ENCODE results near the gene ACP4. TPM values are rescaled to one million over a fixed set of nuclear protein-coding genes. Genes with fewer than 3 reads are reported as not detected.
A peak's percentile ranks its signal among the peaks of the same experiment; 100 is the strongest.

Gene ACP4
- total RNA-seq, 1 donor from 2014 or later: not detected

- peaks cover 28% of the 10 kb centered on the region for H3K27me3 ChIP-seq (ENCODE audit: control insufficient read depth, insufficient read depth, low read length)
These were observed 24.7 kb downstream of the ACP4 start for GRCh38 chr19:50814883-50815282.

GRCh38 chr19:50815439-50815838 is 25.2 kb downstream of the ACP4 start:
- Histone ChIP-seq H3K4me3 (ENCODE audit: low read depth, low read length) (no peak overlapping the region), H3K36me3 (ENCODE audit: control insufficient read depth, insufficient read depth, low read length) (no peaks in the 10 kb centered on the region), H3K27me3 (ENCODE audit: control insufficient read depth, insufficient read depth, low read length) (peaks cover 32% of the 10 kb centered on the region)
- DNase-seq (ENCODE audit: low read depth): no peak
- TF ChIP-seq CTCF (IDR thresholded peaks at IDR 0.05; ENCODE audit: insufficient read depth, low read length, poor library complexity, severe bottlenecking): no peak

More at GRCh38 chr19:50814883-50815282, 24.7 kb downstream of the ACP4 start:
- no peak overlapping the region for H3K4me3 ChIP-seq (ENCODE audit: low read depth, low read length)
- no peak for DNase-seq (ENCODE audit: low read depth)
- TF ChIP-seq CTCF (IDR thresholded peaks at IDR 0.05; ENCODE audit: insufficient read depth, low read length, poor library complexity, severe bottlenecking): no peak
- no peaks in the 10 kb centered on the region for H3K36me3 ChIP-seq (ENCODE audit: control insufficient read depth, insufficient read depth, low read length)

- TF ChIP-seq CTCF (IDR thresholded peaks at IDR 0.05; ENCODE audit: insufficient read depth, low read length, poor library complexity, severe bottlenecking): no peak
- Histone ChIP-seq H3K36me3 (ENCODE audit: control insufficient read depth, insufficient read depth, low read length) (no peaks in the 10 kb centered on the region), H3K27me3 (ENCODE audit: control insufficient read depth, insufficient read depth, low read length) (peaks cover 48% of the 10 kb centered on the region), H3K4me3 (ENCODE audit: low read depth, low read length) (peak overlapping the region; percentile 36)
- no peak for DNase-seq (ENCODE audit: low read depth)
These were observed 28.0 kb downstream of the ACP4 start for GRCh38 chr19:50817941-50818858.

- no peak for DNase-seq (ENCODE audit: low read depth)
- TF ChIP-seq CTCF (IDR thresholded peaks at IDR 0.05; ENCODE audit: insufficient read depth, low read length, poor library complexity, severe bottlenecking): no peak
- Histone ChIP-seq H3K36me3 (ENCODE audit: control insufficient read depth, insufficient read depth, low read length) (no peaks in the 10 kb centered on the region), H3K27me3 (ENCODE audit: control insufficient read depth, insufficient read depth, low read length) (peaks cover 48% of the 10 kb centered on the region), H3K4me3 (ENCODE audit: low read depth, low read length) (no peak overlapping the region)
These were observed 28.8 kb downstream of the ACP4 start for GRCh38 chr19:50818859-50819472.

GRCh38 chr19:50819636-50820035 is 29.4 kb downstream of the ACP4 start:
- H3K27me3 ChIP-seq (ENCODE audit: control insufficient read depth, insufficient read depth, low read length): peaks cover 48% of the 10 kb centered on the region
- no peak for DNase-seq (ENCODE audit: low read depth)
- H3K36me3 ChIP-seq (ENCODE audit: control insufficient read depth, insufficient read depth, low read length): no peaks in the 10 kb centered on the region
- H3K4me3 ChIP-seq (ENCODE audit: low read depth, low read length): no peak overlapping the region
- no peak for TF ChIP-seq CTCF (IDR thresholded peaks at IDR 0.05; ENCODE audit: insufficient read depth, low read length, poor library complexity, severe bottlenecking)

Measured in kidney epithelial cell (primary cell).